SU-DHL-6 (cell line): ENCODE data around the gene GSN.

Experiments used
- H2AFZ ChIP-seq: fragments of 200-600 bp; sonication (generic); 2 replicates; pipeline ENCODE4 v1.6.1; 2014; ENCODE audit warnings: low read depth, mild to moderate bottlenecking, moderate library complexity, mixed read lengths, antibody characterized with exemption, low read length; ENCODE audit not compliant: severe bottlenecking
- H3F3A ChIP-seq: fragments of 200-600 bp; shearing (Covaris generic); 2 replicates; pipeline ENCODE4 v1.6.0; 2016; ENCODE audit warnings: antibody characterized with exemption, mild to moderate bottlenecking; ENCODE audit not compliant: insufficient read depth
- H3K27ac ChIP-seq: fragments of 200-600 bp; sonication (generic); 2 replicates; pipeline ENCODE4 v1.5.1; 2016; ENCODE audit warnings: low read depth, mild to moderate bottlenecking, low read length, moderate library complexity, mixed read lengths
- H3K27me3 ChIP-seq: fragments of 200-600 bp; sonication (generic), shearing (Covaris generic); 2 replicates; pipeline ENCODE4 v1.6.0; 2014; ENCODE audit warnings: mild to moderate bottlenecking, low read length
- H3K36me3 ChIP-seq: fragments of 200-600 bp; sonication (generic); 2 replicates; pipeline ENCODE4 v1.6.1; 2014; ENCODE audit warnings: mild to moderate bottlenecking, low read length, mixed read lengths
- H3K4me2 ChIP-seq: fragments of 300-600, 200-600 bp; shearing (Covaris generic), sonication (generic); 2 replicates; pipeline ENCODE4 v1.6.0; 2014; ENCODE audit warnings: low read length, low read depth, mild to moderate bottlenecking; ENCODE audit not compliant: poor library complexity, severe bottlenecking
- H3K4me3 ChIP-seq: fragments of 200-600 bp; sonication (generic); 2 replicates; pipeline ENCODE4 v1.5.1; 2014; ENCODE audit warnings: antibody characterized with exemption, low read length, mild to moderate bottlenecking, mixed read lengths; ENCODE audit not compliant: insufficient read depth, poor library complexity, severe bottlenecking
- H3K79me2 ChIP-seq: fragments of 200-600 bp; sonication (generic); 2 replicates; pipeline ENCODE4 v1.6.1; 2014; ENCODE audit warnings: mild to moderate bottlenecking, low read length, moderate library complexity; ENCODE audit not compliant: insufficient read depth
- H3K9ac ChIP-seq: fragments of 200-600 bp; sonication (generic); 2 replicates; pipeline ENCODE4 v1.7.0; 2014; ENCODE audit warnings: mild to moderate bottlenecking, low read length
- H3K9me2 ChIP-seq: fragments of 200-600 bp; sonication (generic); replicated peaks from 2 replicates; pipeline ENCODE4 v1.6.1; 2014; ENCODE audit warnings: low read length; ENCODE audit not compliant: insufficient read depth
- H3K9me3 ChIP-seq: fragments of 200-600 bp; sonication (generic); 2 replicates; pipeline ENCODE4 v1.6.1; 2014; ENCODE audit warnings: low read length, mixed read lengths; ENCODE audit not compliant: insufficient read depth
- H4K20me1 ChIP-seq: fragments of 200-600 bp; sonication (generic); 2 replicates; pipeline ENCODE4 v1.6.1; 2014; ENCODE audit warnings: low read depth, mild to moderate bottlenecking, antibody characterized with exemption, low read length, moderate library complexity, mixed read lengths
- EZH2phosphoT487 ChIP-seq: fragments of 200-600 bp; sonication (generic), shearing (Covaris generic); conservative IDR thresholded peaks from 2 replicates; pipeline ENCODE4 v1.6.1; 2018; ENCODE audit warnings: mild to moderate bottlenecking, antibody characterized with exemption, low read length, moderate library complexity, mixed read lengths
- TF ChIP-seq, protein P1 (sequence below): fragments of 200-600 bp; sonication (generic); IDR thresholded peaks from one replicate; pipeline ENCODE4 v1.5.1; 2017; ENCODE audit warnings: antibody characterized with exemption, mild to moderate bottlenecking, low read length, moderate library complexity; ENCODE audit not compliant: insufficient read depth, poor library complexity, severe bottlenecking

Gene GSN

DNA sequence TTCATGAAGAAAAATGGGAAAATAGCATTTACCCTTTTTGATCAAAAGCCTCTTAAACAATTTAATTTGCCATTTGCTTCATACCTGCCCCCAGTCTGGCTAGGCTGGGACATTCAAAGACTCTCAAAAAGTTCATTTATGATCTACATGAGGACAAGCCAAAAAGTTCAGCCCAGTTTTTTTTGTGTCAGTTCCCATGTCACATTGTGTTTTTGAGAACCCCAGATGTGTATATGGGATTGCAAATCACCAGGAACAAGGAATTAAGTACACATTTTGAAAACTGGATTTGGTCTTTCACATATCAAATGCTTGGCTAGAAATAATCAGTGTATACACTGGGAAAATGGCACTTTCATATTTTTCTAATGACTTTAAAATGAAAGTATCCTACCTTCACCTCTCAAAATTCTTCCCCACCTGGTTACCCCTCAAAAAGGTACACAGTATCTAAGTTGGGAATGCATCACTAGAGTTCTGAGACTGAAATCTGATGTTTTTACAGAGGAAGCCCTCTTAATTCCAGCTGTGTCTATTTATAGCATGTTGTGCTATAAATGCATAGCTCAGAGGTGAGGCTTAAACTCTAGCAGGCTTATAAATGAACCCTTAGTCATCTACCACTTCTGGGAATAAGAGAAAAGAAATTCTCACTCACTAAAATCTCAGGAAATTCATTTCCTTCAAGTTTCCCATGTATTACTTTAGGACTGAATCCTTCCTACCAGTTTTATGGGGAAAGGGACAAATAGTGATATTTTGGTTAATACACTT lies 92.8 kb downstream of the GSN start:
- Histone ChIP-seq H3K4me3 (no peak overlapping the region), H3K36me3 (no peaks in the 10 kb centered on the region), H3K27ac (no peak overlapping the region), H3K27me3 (no peaks in the 10 kb centered on the region), H3F3A (no peaks in the 10 kb centered on the region), H3K9me2 (no peaks in the 10 kb centered on the region), H3K4me2 (no peak overlapping the region), H3K9me3 (no peaks in the 10 kb centered on the region), H4K20me1 (no peaks in the 10 kb centered on the region), H2AFZ (no peak overlapping the region), H3K79me2 (no peaks in the 10 kb centered on the region), H3K9ac (no peak overlapping the region)
- no peak for TF ChIP-seq EZH2phosphoT487
- TF ChIP-seq, protein P1, sequence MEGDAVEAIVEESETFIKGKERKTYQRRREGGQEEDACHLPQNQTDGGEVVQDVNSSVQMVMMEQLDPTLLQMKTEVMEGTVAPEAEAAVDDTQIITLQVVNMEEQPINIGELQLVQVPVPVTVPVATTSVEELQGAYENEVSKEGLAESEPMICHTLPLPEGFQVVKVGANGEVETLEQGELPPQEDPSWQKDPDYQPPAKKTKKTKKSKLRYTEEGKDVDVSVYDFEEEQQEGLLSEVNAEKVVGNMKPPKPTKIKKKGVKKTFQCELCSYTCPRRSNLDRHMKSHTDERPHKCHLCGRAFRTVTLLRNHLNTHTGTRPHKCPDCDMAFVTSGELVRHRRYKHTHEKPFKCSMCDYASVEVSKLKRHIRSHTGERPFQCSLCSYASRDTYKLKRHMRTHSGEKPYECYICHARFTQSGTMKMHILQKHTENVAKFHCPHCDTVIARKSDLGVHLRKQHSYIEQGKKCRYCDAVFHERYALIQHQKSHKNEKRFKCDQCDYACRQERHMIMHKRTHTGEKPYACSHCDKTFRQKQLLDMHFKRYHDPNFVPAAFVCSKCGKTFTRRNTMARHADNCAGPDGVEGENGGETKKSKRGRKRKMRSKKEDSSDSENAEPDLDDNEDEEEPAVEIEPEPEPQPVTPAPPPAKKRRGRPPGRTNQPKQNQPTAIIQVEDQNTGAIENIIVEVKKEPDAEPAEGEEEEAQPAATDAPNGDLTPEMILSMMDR, result no peak

DNA sequence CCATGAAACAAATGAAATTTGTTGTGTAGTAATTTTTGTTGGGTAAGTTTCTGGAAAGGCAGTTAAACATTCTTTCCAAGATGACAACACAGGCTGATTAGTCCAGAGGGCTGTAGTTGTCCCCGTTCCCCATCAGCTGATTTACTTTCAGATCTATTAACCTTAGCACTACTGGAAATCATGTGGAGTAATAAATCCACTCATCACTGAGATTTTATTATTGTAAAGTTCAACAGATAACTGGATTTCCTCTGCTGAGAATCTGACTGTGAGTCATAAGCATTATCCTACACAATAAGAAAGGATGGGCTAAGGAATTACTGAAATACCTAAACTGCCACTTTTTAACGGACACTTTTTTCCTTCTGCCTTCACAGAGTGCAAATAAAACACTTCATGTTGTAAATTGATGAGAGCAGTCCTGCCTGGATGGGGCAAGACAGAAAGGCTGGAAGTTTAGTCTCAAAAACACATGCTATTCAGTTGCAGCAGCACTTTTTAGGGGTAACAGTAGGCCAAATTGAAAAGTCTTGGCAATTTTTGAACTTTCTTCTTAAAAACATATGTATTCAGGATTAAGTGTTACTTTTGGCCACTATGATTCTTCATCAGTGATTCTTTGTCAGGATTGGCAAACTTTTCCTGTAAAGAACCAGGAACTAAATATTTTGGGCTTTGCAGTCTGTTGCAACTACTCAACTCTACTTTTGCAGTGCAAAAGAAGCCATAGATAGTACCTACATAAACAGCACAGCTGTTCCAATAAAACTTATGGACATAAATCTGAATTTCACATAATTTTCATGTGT lies 95.1 kb downstream of the GSN start:
- no peaks in the 10 kb centered on the region for H3K9me2 ChIP-seq
- H2AFZ ChIP-seq, result no peak overlapping the region
- H3K4me2 ChIP-seq, result no peak overlapping the region
- no peaks in the 10 kb centered on the region for H4K20me1 ChIP-seq
- no peaks in the 10 kb centered on the region for H3K36me3 ChIP-seq
- H3K27ac ChIP-seq, result no peak overlapping the region
- no peaks in the 10 kb centered on the region for H3F3A ChIP-seq
- no peaks in the 10 kb centered on the region for H3K9me3 ChIP-seq
- no peak for TF ChIP-seq EZH2phosphoT487
- TF ChIP-seq, protein P1, result no peak
- no peak overlapping the region for H3K4me3 ChIP-seq
- no peaks in the 10 kb centered on the region for H3K27me3 ChIP-seq
- H3K9ac ChIP-seq, result no peak overlapping the region
- H3K79me2 ChIP-seq, result no peaks in the 10 kb centered on the region

DNA sequence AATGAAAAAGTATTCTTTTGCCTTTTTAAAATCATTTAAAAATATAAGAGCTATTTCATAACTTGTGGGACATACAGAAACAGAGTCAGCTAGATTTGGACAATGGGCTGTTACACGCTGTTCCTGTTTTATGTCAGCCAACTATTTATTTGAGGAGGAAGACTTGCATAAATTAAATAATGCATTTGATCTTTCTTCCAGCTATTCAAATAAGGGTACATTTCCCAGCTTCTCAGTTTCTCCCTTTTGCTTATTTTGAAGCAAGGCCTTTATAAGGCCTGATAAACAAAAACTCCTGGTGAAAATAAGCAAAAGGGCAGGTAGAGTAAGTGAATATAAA lies 95.6 kb downstream of the GSN start:
- H3K27me3 ChIP-seq, result no peaks in the 10 kb centered on the region
- H3K36me3 ChIP-seq, result no peaks in the 10 kb centered on the region
- no peaks in the 10 kb centered on the region for H3K9me3 ChIP-seq
- no peak overlapping the region for H3K4me3 ChIP-seq
- H3K4me2 ChIP-seq, result no peak overlapping the region
- no peak overlapping the region for H3K9ac ChIP-seq
- no peaks in the 10 kb centered on the region for H3F3A ChIP-seq
- no peak overlapping the region for H3K27ac ChIP-seq
- H3K79me2 ChIP-seq, result no peaks in the 10 kb centered on the region
- H4K20me1 ChIP-seq, result no peaks in the 10 kb centered on the region
- TF ChIP-seq, protein P1, result no peak
- no peak for TF ChIP-seq EZH2phosphoT487
- no peaks in the 10 kb centered on the region for H3K9me2 ChIP-seq
- H2AFZ ChIP-seq, result no peak overlapping the region
